ENCODE results near the gene ATAD3B. TPM values are rescaled to one million over a fixed set of nuclear protein-coding genes. Genes with fewer than 3 reads are reported as not detected.

ATAD3B gene
- total and polyA plus RNA-seq, 2 of the 13 experiments (the other 11 are each of a cell fraction or from before 2014, with no cell fraction given) = 9.6 to 31.1 TPM

DNA sequence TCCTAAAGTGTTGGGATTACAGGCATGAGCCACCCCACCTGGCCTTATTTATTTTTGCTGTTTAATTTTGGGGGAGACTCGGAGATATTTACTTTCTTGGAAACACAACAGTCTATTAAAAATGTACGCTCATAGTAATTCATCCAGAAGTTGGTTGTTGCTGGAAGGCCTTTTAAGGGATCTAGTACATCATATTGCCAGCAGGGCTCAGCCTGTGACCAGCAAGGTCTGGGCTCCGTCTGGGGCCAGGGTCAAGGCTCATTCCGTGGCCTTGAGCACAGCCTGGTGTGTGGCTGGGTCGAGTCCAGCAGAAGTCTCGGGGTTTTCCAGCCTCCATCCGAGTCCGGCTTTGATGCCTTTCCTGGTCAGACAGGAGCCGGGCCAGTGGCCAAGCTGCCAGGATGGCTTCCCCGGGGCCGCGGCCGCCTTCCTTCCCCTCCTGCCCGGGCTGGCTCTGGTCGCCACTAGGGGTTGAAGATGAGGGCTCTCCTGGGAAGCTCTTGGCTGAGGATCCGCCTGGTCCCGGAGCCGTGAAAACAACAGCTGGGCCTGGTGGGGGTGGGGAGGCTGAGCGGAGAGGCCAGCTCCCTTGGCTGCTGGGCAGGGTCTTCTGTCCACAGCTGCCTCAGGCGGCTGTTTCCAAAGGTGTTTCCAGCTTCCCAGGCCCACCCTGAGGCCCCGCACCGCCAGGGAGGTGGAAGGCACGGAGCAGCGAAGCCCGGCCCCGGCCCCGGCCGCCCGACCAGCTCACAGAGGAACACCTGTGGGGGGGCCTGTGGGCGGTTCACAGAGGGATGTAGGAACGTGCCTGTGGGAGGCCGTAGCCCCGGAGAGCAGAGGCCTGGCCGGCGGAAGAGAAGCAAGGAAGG, 41.2 kb upstream of the ATAD3B start (continued):
- TF ChIP-seq, protein P1, sequence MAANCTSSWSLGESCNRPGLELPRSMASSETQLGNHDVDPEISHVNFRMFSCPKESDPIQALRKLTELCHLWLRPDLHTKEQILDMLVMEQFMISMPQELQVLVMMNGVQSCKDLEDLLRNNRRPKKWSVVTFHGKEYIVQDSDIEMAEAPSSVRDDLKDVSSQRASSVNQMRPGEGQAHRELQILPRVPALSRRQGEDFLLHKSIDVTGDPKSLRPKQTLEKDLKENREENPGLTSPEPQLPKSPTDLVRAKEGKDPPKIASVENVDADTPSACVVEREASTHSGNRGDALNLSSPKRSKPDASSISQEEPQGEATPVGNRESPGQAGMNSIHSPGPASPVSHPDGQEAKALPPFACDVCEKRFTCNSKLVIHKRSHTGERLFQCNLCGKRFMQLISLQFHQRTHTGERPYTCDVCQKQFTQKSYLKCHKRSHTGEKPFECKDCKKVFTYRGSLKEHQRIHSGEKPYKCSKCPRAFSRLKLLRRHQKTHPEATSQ (CRISPR knock-in tag; IDR thresholded peaks at IDR 0.05; ENCODE audit: borderline replicate concordance) = no peak
- TF ChIP-seq, protein P2, sequence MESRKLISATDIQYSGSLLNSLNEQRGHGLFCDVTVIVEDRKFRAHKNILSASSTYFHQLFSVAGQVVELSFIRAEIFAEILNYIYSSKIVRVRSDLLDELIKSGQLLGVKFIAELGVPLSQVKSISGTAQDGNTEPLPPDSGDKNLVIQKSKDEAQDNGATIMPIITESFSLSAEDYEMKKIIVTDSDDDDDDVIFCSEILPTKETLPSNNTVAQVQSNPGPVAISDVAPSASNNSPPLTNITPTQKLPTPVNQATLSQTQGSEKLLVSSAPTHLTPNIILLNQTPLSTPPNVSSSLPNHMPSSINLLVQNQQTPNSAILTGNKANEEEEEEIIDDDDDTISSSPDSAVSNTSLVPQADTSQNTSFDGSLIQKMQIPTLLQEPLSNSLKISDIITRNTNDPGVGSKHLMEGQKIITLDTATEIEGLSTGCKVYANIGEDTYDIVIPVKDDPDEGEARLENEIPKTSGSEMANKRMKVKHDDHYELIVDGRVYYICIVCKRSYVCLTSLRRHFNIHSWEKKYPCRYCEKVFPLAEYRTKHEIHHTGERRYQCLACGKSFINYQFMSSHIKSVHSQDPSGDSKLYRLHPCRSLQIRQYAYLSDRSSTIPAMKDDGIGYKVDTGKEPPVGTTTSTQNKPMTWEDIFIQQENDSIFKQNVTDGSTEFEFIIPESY (CRISPR knock-in tag; IDR thresholded peaks at IDR 0.05) = 0 out of 2 replicates have a peak, but pooled peaks have one; percentile 29
- TF ChIP-seq ASH2L (IDR thresholded peaks at IDR 0.05; ENCODE audit: insufficient read length, low read depth, low read length) = no peak

DNA sequence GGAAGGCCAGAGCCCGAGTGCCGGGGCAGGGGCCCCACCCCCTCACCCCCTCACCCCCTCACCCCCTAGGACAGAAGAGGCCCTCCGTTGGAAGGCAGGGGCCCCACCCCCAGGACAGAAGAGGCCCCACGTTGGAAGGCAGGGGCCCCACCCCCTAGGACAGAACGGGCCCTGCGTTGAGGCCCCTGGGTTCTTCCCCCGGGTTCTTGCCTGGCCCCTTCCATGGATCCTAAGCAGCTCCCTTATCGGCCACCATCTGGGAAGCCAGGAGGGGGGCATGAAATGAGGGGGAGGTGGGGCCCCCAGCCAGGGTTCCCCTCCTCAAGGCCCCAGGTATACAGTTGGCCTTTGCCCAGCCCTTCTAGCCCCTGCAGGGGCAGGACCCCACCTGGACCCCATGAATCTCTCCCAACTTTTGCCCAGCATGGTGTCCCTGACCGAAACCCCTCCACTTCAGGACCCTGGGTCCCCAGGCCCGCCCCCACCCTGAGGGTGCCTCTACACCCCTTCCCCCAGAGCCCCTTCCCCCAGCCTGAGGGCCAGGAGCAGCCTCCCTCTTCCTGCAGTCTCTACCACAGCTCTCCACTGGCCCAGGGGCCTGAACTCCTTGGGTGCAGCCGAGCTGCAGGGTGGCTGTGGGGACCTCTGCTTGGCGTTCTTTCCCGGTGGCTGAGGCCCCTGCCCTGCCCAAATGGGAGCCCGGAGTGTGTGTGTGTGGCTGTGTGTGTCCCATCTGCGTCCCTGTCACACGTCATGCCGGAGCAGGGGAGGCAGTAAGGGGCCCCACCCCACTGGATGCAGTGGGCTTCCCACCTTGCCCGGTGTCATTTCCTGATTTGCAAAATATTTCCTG, 40.3 kb upstream of the ATAD3B start:
- Histone ChIP-seq H3K9ac (ENCODE audit: insufficient read depth, low read depth, low read length) (peak overlapping the region; percentile 88), H3K4me2 (ENCODE audit: low read depth, low read length) (peak overlapping the region; percentile 89), H3K79me2 (ENCODE audit: insufficient read depth, low read length) (peaks cover 13% of the 10 kb centered on the region), H3K27me3 (ENCODE audit: control insufficient read depth in 1 of 2, insufficient read depth in 2 of 2, low read length in 2 of 2) (no peaks in the 10 kb centered on the region), H3K4me3 (replicated peaks in 1 of 3; ENCODE audit: insufficient read depth in 1 of 3, low read depth in 2 of 3, low read length in 3 of 3) (peak overlapping the region; percentile 72 to 88 (median 79)), H3K36me3 (replicated peaks in 1 of 2; ENCODE audit: control insufficient read depth in 1 of 2, insufficient read depth in 2 of 2, low read length in 2 of 2) (no peaks in the 10 kb centered on the region), H3K9me3 (ENCODE audit: low read length) (no peaks in the 10 kb centered on the region), H3K4me1 (ENCODE audit: insufficient read depth, low read length) (peaks cover 41% of the 10 kb centered on the region), H2AFZ (ENCODE audit: low read length) (no peak overlapping the region), H4K20me1 (ENCODE audit: insufficient read depth, low read length) (no peaks in the 10 kb centered on the region), H3K27ac (ENCODE audit: extremely low read length, insufficient read depth, low read length) (peak overlapping the region; percentile 94)
- ATAC-seq = peak; percentile 3
- no TSS peak for BruUV-seq (replicated peaks)
- intact Hi-C loops (cut with micrococcal nuclease; ENCODE audit: unreplicated experiment) (no loop called here), in situ Hi-C loops (cut with HindIII; ENCODE audit: extremely low pct_ligation_motif_present, low pct_unique_long_range_greater_than_20kb) (no loop called here)
- CTCF ChIA-PET (ENCODE audit: low intra/inter-chr PET ratio, low total read pairs) = interaction anchor here (1.4 kb wide), 1 partner anchor 10 kb away, joined by 10 read pairs; no protein-coding TSS in a partner anchor
- POLR2A ChIA-PET = interaction anchor here (0.6 to 11.0 kb wide), 15 partner anchors 7 to 126 kb away, joined by 3 to 355 read pairs (median 11); partner anchors contain the start of genes ANKRD65, AURKAIP1, CCNL2 and MRPL20
- WGBS (ENCODE audit: low lambda C conversion rate) = 0% methylated on average over 3 of the region's 18 CpGs
- peak; percentile 53 for DNase-seq (ENCODE audit: low spot score)
- no peak for FAIRE-seq
- TF ChIP-seq ZNF160 (CRISPR knock-in tag; IDR thresholded peaks at IDR 0.05) = no peak
- TF ChIP-seq, protein P3, sequence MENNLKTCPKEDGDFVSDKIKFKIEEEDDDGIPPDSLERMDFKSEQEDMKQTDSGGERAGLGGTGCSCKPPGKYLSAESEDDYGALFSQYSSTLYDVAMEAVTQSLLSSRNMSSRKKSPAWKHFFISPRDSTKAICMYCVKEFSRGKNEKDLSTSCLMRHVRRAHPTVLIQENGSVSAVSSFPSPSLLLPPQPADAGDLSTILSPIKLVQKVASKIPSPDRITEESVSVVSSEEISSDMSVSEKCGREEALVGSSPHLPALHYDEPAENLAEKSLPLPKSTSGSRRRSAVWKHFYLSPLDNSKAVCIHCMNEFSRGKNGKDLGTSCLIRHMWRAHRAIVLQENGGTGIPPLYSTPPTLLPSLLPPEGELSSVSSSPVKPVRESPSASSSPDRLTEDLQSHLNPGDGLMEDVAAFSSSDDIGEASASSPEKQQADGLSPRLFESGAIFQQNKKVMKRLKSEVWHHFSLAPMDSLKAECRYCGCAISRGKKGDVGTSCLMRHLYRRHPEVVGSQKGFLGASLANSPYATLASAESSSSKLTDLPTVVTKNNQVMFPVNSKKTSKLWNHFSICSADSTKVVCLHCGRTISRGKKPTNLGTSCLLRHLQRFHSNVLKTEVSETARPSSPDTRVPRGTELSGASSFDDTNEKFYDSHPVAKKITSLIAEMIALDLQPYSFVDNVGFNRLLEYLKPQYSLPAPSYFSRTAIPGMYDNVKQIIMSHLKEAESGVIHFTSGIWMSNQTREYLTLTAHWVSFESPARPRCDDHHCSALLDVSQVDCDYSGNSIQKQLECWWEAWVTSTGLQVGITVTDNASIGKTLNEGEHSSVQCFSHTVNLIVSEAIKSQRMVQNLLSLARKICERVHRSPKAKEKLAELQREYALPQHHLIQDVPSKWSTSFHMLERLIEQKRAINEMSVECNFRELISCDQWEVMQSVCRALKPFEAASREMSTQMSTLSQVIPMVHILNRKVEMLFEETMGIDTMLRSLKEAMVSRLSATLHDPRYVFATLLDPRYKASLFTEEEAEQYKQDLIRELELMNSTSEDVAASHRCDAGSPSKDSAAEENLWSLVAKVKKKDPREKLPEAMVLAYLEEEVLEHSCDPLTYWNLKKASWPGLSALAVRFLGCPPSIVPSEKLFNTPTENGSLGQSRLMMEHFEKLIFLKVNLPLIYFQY (CRISPR knock-in tag; IDR thresholded peaks at IDR 0.05; ENCODE audit: borderline replicate concordance) = no peak
